GM19438 (cell line): ENCODE measurements around the gene EPHB6.

Experiments
- ATAC-seq: cut with Tn5 transposase; IDR thresholded peaks from one replicate; pipeline ENCODE4 v1.9.1; 2021; ENCODE audit warnings: low read depth; ENCODE audit not compliant: unreplicated experiment

The EPHB6 gene

GRCh38 chr7:142894112-142894984, 39.5 kb downstream of the EPHB6 start:
- no peak for ATAC-seq

DNA sequence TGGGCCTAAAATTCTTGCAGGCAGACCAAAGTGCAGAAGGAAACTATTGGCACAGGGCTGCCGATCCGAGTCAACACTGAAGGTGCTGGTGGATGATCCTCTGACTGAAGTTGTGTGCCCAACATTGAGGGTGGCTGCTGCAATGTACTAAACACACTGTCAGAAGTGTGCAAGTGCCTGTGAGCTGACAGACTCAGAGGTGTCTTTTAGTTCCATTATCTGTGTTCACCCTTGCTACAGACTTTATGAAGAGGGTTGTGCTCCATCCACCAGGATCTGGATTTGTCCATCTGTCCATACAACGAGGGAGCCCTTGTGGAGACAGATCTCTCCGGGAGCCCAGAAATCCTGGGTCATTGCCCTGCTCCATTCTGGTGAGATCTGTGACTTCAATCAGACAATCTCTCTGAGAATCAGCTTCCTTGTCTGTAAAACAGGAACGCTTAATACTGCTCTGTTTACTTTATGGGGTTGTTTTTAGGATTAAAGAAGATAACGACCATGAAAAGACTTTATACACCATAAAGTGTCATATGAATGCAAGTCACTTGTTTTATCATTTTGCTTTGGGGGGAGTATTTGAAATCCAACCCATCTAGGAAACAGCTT, 40.2 kb downstream of the EPHB6 start:
- no peak for ATAC-seq

GRCh38 chr7:142896151-142896550, 41.3 kb downstream of the EPHB6 start:
- no peak for ATAC-seq

DNA sequence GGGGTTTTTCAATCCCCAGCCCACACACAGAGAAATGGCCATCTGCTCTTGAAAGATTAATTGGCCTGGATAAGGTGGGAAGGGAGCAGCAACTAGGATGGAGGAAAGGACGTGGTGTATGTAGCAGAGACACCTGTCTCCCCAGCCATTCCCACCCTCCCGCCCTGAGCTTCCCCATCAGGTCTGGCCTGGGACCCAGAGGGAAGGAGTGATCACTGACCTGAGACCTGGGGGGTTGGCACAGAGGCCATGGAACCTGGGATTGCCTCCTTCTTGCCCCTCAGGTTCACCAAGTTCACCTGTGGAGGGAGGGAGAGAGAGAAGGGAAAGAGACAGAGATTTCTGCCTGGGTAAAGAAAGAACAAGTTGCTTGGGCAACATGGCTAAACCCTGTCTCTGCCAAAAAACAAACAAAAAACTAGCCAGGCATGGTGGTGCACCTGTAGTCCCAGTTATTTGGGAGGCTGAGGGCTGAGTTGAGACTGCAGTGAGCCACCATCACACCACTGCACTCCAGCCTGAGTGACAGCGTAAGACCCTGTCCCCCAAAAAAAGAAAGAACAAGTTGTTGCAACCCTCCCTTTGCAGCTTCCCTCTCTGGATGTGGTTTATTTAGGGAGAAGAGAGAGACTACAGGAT, 42.0 kb downstream of the EPHB6 start:
- no peak for ATAC-seq

DNA sequence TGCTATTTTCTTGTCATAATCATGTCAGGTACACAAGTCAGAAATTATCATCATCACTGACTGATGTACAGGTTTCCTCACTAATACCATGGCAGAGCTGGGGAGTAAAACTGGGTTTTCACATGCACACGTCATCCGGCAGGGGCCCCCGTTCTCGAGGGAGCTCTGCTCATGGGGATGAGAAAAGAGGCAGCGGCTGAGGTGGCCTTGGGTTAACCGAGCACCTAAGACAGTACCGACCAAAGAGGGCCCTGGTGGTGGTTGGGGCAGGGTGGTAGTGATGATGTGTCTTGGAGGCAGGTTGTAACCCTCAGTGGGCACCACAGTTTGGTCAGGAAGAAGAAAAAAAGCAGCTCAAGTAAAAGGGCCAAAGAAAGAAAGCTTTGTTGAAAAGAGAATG, 42.8 kb downstream of the EPHB6 start:
- no peak for ATAC-seq

DNA sequence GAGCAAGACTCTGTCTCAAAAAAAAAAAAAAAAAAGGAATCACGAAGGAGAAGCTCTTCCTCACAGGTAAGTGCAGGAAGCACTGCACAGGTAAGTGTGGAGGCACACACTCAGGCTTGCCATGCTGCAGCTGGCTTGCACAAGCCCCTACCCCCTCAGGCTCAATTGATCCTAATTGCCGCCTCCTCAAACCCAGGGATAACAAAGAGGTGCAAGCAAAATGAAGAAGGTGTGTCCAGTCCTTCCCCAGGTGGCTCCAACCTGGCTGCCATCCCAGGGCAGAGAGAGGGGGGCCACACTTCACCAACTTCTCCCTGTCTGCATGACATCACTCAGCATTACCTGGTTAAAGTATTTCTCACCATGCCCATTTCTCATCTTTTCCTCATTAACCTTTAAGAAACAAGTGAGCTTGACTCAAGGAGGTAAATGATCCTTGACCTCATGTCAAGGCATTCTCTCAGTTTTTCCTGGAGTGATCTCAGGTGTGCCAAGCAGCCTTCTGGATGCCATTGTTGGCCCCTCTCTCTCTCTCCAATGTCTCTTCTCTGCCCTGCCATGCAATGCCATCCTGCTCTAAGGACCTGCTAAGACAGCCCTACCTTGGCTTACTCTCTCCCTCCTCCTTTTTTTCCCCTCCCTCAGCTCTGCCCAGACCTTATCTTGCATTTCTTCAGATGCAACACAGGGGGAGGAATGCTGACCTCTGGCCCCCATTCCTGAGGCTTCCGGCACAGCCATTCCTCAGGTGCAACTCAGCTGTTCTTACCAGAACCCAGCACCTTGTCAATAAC, 43.7 kb downstream of the EPHB6 start:
- ATAC-seq = no peak

DNA sequence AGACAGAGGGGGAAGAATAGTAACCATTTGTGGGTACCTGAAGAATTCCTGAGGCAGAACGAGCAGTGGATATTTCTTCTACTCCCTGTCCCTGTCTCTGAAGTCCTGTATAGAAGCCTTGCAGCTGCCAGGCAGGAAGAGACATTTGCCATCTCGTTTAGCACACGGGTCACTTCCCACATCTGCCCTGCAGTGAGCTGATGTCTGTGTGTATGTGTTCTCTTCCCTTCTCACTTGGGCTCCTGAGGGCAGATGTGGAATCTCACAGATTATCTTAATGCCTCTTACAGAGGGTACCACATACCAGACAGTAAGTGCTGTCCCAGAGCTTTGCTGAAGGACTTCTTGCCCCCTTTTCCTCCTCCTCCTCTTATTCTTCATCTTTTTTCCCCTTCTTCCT, 44.8 kb downstream of the EPHB6 start:
- ATAC-seq = no peak

- ATAC-seq = no peak
These were observed 46.8 kb downstream of the EPHB6 start for GRCh38 chr7:142901426-142902259.

DNA sequence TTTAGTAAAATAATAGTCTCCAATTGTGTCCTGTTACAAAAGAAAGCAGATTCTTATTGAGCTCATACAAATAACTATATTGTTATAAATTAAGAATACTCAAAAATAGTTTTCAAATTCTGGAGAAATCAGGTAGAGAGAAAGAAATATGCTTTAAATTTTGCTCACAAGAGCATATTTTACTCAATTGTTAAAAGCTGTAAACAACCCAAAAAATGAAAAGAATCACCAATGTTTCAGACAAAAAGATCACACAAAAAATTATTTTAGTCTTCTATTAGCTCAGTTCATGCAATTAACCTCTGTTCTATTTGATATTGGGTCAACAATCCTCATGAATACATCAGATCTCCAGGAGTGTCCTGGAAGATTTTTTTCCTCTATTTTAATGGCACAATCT, 49.3 kb downstream of the EPHB6 start:
- no peak for ATAC-seq

DNA sequence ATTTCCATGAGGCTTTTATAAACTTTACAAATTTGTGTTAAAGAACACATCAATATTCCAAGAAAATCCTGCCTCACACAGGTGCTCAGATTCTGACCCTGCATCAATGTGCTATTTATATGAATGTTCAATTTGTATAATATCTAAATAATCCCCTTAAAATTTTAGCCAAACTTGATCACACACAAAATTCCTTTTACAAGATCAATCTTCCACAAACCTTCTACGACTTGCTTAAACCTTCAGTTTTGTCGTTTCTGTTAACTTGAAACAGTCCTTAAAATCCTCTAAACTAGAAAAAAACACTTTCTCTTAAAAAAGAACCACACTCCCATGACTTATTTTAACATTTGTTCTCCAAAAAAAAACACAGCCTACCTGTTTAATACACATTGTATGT, 50.9 kb downstream of the EPHB6 start:
- ATAC-seq = no peak

- ATAC-seq = no peak
These were observed 51.8 kb downstream of the EPHB6 start for GRCh38 chr7:142906643-142907042.

DNA sequence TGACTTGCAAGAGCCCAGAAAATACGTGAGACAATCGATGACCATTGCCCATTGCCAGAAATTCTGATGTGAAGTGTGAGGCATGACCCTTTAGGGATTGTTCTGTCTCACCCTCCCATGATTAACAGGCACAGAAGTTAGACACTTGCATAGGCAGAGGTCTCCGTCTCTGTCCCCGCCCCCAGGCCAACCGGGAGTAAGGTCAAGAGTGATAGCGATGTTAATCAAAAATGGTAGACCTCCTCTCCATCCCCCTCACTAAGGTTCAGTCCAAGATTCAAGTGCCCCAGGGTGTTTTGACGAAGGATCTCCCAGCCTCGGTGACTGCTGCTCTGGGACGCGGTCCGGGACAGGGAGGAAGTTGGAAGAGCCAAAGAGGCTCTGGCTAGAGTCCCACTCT, 53.4 kb downstream of the EPHB6 start:
- no peak for ATAC-seq

DNA sequence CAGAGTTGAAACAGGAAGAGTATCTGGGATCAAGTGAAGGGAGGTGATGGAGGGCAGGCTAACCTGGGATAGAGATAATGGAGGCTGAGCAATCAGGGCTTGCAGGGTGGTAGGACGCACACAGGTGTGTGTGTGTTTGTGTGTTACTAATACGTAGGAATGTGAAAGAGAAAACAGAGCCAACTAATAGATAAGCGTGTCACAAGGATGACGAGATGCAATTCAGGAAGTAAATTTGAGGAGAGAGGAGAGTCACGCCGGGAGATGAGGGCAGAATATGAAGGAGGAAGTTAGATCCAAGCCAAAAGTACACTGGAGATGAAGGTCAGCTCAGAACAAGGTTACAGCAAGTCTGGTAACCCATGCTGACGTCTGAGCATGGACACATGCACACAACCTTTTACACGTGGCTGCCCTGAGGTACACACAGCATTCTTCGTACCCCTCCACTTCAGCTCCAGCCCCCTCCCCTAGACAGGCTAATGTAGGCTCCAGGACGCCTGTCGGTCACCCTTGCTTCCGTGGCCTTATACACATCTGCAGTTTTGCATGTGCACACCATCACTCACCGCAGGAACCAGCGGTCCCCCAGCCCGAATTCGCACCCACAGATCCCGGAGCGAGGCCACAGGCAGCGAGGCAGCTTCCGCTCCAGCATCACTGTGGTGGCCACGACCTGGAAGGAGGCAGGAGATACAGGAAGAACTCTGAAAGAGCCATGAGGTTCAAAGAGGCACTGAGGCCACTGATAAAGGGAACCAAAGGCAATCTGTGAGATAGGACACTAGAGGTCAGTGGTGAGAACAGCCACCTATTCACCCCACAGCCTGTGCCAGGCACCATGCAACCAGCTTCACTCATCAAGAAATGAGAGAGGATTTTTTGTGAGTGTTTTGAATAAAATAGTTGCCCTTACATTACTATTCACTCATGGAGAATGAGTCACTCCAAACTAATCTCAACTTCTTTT, 54.3 kb downstream of the EPHB6 start:
- no peak for ATAC-seq

- no peak for ATAC-seq
These were observed 55.2 kb downstream of the EPHB6 start for GRCh38 chr7:142910031-142910433.

- ATAC-seq = no peak
These were observed 55.6 kb downstream of the EPHB6 start for GRCh38 chr7:142910481-142910880.

- no peak for ATAC-seq
These were observed 58.2 kb downstream of the EPHB6 start for GRCh38 chr7:142913051-142913450.

DNA sequence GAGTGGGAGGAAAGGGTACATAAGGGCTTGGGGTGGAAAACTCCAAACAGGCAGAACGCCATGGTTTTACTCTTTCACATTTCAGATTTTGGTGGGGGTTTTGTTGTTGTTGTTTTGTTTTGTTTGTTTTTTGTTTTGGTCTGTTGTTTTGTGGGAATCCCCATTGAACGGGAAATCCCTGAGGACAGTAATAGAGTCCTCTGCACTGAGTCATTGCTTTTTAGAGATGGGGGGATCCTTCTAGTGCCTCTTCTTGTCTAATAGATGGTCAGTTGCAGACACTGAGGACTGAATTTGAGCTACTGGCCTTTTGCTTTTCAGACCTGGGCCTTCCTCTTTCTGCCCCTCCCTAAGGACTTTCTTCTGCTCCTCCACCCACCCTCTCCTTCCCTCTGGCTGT, 58.7 kb downstream of the EPHB6 start:
- no peak for ATAC-seq

- ATAC-seq = no peak
These were observed 59.2 kb downstream of the EPHB6 start for GRCh38 chr7:142914121-142914520.

GRCh38 chr7:142915315-142915714, 60.4 kb downstream of the EPHB6 start:
- ATAC-seq = no peak
